H1 (cell line): ENCODE measurements around the gene BAAT. TPM values are rescaled to one million over a fixed set of nuclear protein-coding genes. Genes with fewer than 3 reads are reported as not detected.

Experiments used
- CTCF ChIA-PET: fragments of 300-600 bp; sonication (Branson Sonifier 250); formaldehyde crosslinking; loops from one replicate; lab custom pipeline; 2021; ENCODE audit not compliant: partially characterized antibody; lab: Charles Lee
- POLR2A ChIA-PET: fragments of 300-600 bp; sonication (Branson Sonifier 250); formaldehyde crosslinking; loops from one replicate; lab custom pipeline; 2021; ENCODE audit warnings: inconsistent platforms; ENCODE audit not compliant: partially characterized antibody; lab: Charles Lee
- DNase-seq, 2 experiments: peaks; one replicate each; pipeline versions ENCODE4 v3.0.0 to v3.0.0-alpha.2; 2010 to 2022; ENCODE audit warnings: low spot score in 2 of 2, low read depth in 1 of 2, mixed read lengths in 1 of 2
- FAIRE-seq: peaks from 2 replicates; lab custom pipeline; 2011; peaks lifted over from hg19 to GRCh38; lab: Jason Lieb, UNC
- H2AFZ ChIP-seq: 2 replicates; pipeline ENCODE4 v1.8.1; 2012; ENCODE audit warnings: low read length, inconsistent platforms
- H2AK5ac ChIP-seq: 2 replicates; pipeline ENCODE4 v1.6.1; 2013; ENCODE audit warnings: low read depth, low read length
- H2BK120ac ChIP-seq: replicated peaks from 2 replicates; pipeline ENCODE3; 2013; ENCODE audit warnings: low read depth, low read length, inconsistent platforms
- H2BK12ac ChIP-seq: 2 replicates; pipeline ENCODE4 v1.6.1; 2013; ENCODE audit warnings: low read depth, low read length
- H2BK15ac ChIP-seq: 2 replicates; pipeline ENCODE4 v1.6.1; 2013; ENCODE audit warnings: low read length
- H2BK20ac ChIP-seq: 2 replicates; pipeline ENCODE4 v1.6.1; 2013; ENCODE audit warnings: low read length
- H2BK5ac ChIP-seq: 2 replicates; pipeline ENCODE4 v1.6.1; 2013; ENCODE audit warnings: low read depth, low read length
- H3K14ac ChIP-seq: 2 replicates; pipeline ENCODE4 v1.6.1; 2013; ENCODE audit warnings: inconsistent platforms; ENCODE audit not compliant: insufficient read length
- H3K18ac ChIP-seq: 2 replicates; pipeline ENCODE4 v1.6.1; 2013; ENCODE audit warnings: low read length; ENCODE audit errors: extremely low read depth
- H3K23ac ChIP-seq: 2 replicates; pipeline ENCODE4 v1.6.1; 2013; ENCODE audit warnings: inconsistent platforms; ENCODE audit not compliant: insufficient read length
- H3K23me2 ChIP-seq: 2 replicates; pipeline ENCODE4 v1.6.1; 2013; ENCODE audit warnings: low read depth, low read length
- H3K27ac ChIP-seq: 2 replicates; pipeline ENCODE4 v1.6.1; 2011; ENCODE audit warnings: low read depth, low read length, inconsistent platforms
- H3K27me3 ChIP-seq, 4 experiments: replicated peaks in 1 of 4; 1 replicate in 1 of 4; 2 replicates in 3 of 4; pipeline versions ENCODE4 v1.6.1 to v1.8.1; 2011 to 2013; ENCODE audit warnings: low read length in 3 of 4, mild to moderate bottlenecking in 3 of 4, inconsistent platforms in 2 of 4, mixed read lengths in 2 of 4, moderate library complexity in 1 of 4; ENCODE audit not compliant: control insufficient read depth in 3 of 4, insufficient read depth in 3 of 4; ENCODE audit errors: extremely low read depth in 1 of 4
- H3K36me3 ChIP-seq, 4 experiments: 2 replicates each; pipeline versions ENCODE4 v1.6.1 to v1.8.1; 2011 to 2013; ENCODE audit warnings: mild to moderate bottlenecking in 4 of 4, low read length in 3 of 4, moderate library complexity in 2 of 4, control low read depth in 1 of 4, inconsistent platforms in 1 of 4; ENCODE audit not compliant: insufficient read depth in 4 of 4, control insufficient read depth in 2 of 4
- H3K4ac ChIP-seq: replicated peaks from 2 replicates; pipeline ENCODE3; 2013; ENCODE audit warnings: low read length, low read depth, mixed read lengths, inconsistent platforms; ENCODE audit not compliant: insufficient read length
- H3K4me1 ChIP-seq, 4 experiments: replicated peaks in 1 of 4; 1 replicate in 1 of 4; 2 replicates in 3 of 4; pipeline versions ENCODE4 v1.6.1 to v1.8.1; 2011 to 2013; ENCODE audit warnings: low read length in 3 of 4, inconsistent platforms in 2 of 4, mixed read lengths in 1 of 4; ENCODE audit not compliant: insufficient read depth in 4 of 4, control insufficient read depth in 3 of 4
- H3K4me2 ChIP-seq, 2 experiments: 2 replicates each; pipeline versions ENCODE4 v1.6.1 to v1.8.1; 2011 to 2013; ENCODE audit warnings: low read depth in 2 of 2, low read length in 2 of 2, control low read depth in 1 of 2, inconsistent platforms in 1 of 2, mild to moderate bottlenecking in 1 of 2; ENCODE audit not compliant: insufficient read depth in 1 of 2
- H3K4me3 ChIP-seq, 4 experiments: fragments of 200-600, 300-600 bp in 1 of 4; sonication (generic), shearing (Covaris generic), sonication (Bioruptor Twin) in 1 of 4; 2 replicates each; pipeline versions ENCODE4 v1.5.1 to v1.8.1; 2011 to 2016; ENCODE audit warnings: low read length in 4 of 4, low read depth in 3 of 4, control low read depth in 2 of 4, inconsistent platforms in 2 of 4, mild to moderate bottlenecking in 2 of 4, mixed read lengths in 1 of 4, moderate library complexity in 1 of 4; ENCODE audit not compliant: insufficient read depth in 2 of 4; ENCODE audit errors: extremely low read depth in 1 of 4
- H3K56ac ChIP-seq: replicated peaks from 2 replicates; pipeline ENCODE3; 2013; ENCODE audit warnings: low read depth, mild to moderate bottlenecking, mixed read lengths, low read length, inconsistent platforms; ENCODE audit not compliant: insufficient read length
- H3K79me1 ChIP-seq: 2 replicates; pipeline ENCODE4 v1.6.1; 2013; ENCODE audit warnings: low read depth, low read length, control low read depth
- H3K79me2 ChIP-seq, 2 experiments: 2 replicates each; pipeline versions ENCODE4 v1.6.1 to v1.8.1; 2012 to 2013; ENCODE audit warnings: low read length in 2 of 2, mild to moderate bottlenecking in 2 of 2, inconsistent platforms in 1 of 2; ENCODE audit not compliant: insufficient read depth in 2 of 2, control insufficient read depth in 1 of 2
- H3K9ac ChIP-seq, 4 experiments: replicated peaks in 1 of 4; 1 replicate in 1 of 4; 2 replicates in 3 of 4; pipeline versions ENCODE4 v1.6.1 to v1.8.1; 2011 to 2013; ENCODE audit warnings: low read depth in 3 of 4, low read length in 3 of 4, control low read depth in 2 of 4, mild to moderate bottlenecking in 2 of 4, moderate library complexity in 2 of 4, inconsistent platforms in 1 of 4; ENCODE audit errors: extremely low read depth in 1 of 4
- H3K9me3 ChIP-seq, 2 experiments: 2 replicates each; pipeline versions ENCODE4 v1.6.1 to v1.8.1; 2012 to 2013; ENCODE audit warnings: mild to moderate bottlenecking in 2 of 2, moderate library complexity in 2 of 2, control low read depth in 1 of 2, inconsistent platforms in 1 of 2, low read depth in 1 of 2, low read length in 1 of 2, mixed read lengths in 1 of 2; ENCODE audit not compliant: insufficient read depth in 2 of 2
- H4K20me1 ChIP-seq, 2 experiments: replicated peaks in 1 of 2; 2 replicates each; pipeline versions ENCODE3 to v1.8.1; 2011 to 2013; ENCODE audit warnings: inconsistent platforms in 2 of 2, low read length in 2 of 2, mild to moderate bottlenecking in 1 of 2; ENCODE audit not compliant: insufficient read depth in 2 of 2, control insufficient read depth in 1 of 2
- H4K5ac ChIP-seq: 2 replicates; pipeline ENCODE4 v1.6.1; 2013; ENCODE audit warnings: low read length, low read depth, mixed read lengths, inconsistent platforms; ENCODE audit not compliant: insufficient read length
- H4K8ac ChIP-seq: 2 replicates; pipeline ENCODE4 v1.8.0; 2013; ENCODE audit warnings: mild to moderate bottlenecking, moderate library complexity, low read length, inconsistent platforms; ENCODE audit not compliant: insufficient read depth; ENCODE audit errors: extremely low read depth
- H4K91ac ChIP-seq: replicated peaks from 2 replicates; pipeline ENCODE3; 2013; ENCODE audit warnings: low read length, mixed read lengths, inconsistent platforms; ENCODE audit not compliant: insufficient read length
- BACH1 ChIP-seq: IDR thresholded peaks from 2 replicates; pipeline ENCODE4 v1.6.1; 2012; ENCODE audit warnings: low read length, improper control_type of control experiment
- CEBPB ChIP-seq: IDR thresholded peaks from 2 replicates; pipeline ENCODE4 v1.6.1; 2012; ENCODE audit warnings: low read depth, low read length
- CHD1 ChIP-seq: IDR thresholded peaks from 2 replicates; pipeline ENCODE4 v1.6.1; 2012; ENCODE audit warnings: low read depth, low read length, improper control_type of control experiment
- CREB1 ChIP-seq: IDR thresholded peaks from 2 replicates; pipeline ENCODE4 v1.6.1; 2012; ENCODE audit warnings: inconsistent platforms
- EGR1 ChIP-seq: IDR thresholded peaks from 2 replicates; pipeline ENCODE4 v1.6.1; 2011; ENCODE audit warnings: low read depth, low read length, borderline replicate concordance
- RAD21 ChIP-seq, 2 experiments: IDR thresholded peaks in 1 of 2; conservative IDR thresholded peaks in 1 of 2; 2 replicates each; pipeline ENCODE4 v1.6.1; 2011; ENCODE audit warnings: low read depth in 2 of 2, low read length in 2 of 2, improper control_type of control experiment in 1 of 2, inconsistent platforms in 1 of 2, mild to moderate bottlenecking in 1 of 2, moderate library complexity in 1 of 2
- RFX5 ChIP-seq: IDR thresholded peaks from 2 replicates; pipeline ENCODE4 v1.6.1; 2011; ENCODE audit warnings: low read depth, low read length, improper control_type of control experiment, borderline replicate concordance
- RXRA ChIP-seq: IDR thresholded peaks from 2 replicates; pipeline ENCODE4 v1.6.1; 2011; ENCODE audit warnings: low read depth, mild to moderate bottlenecking, low read length, moderate library complexity; ENCODE audit not compliant: insufficient read depth
- SAP30 ChIP-seq: fragments of 300-600 bp; sonication (generic); IDR thresholded peaks from 2 replicates; pipeline ENCODE4 v1.7.1; 2012; ENCODE audit warnings: low read length, moderate library complexity, mild to moderate bottlenecking, inconsistent platforms; ENCODE audit not compliant: insufficient read depth, insufficient replicate concordance
- SIRT6 ChIP-seq: IDR thresholded peaks from one replicate; pipeline ENCODE4 v1.7.1; 2012; ENCODE audit warnings: low read length, inconsistent platforms
- TBP ChIP-seq: IDR thresholded peaks from 2 replicates; pipeline ENCODE4 v1.6.1; 2011; ENCODE audit warnings: low read depth, low read length, improper control_type of control experiment
- WGBS, 2 experiments: shearing (Covaris generic) in 1 of 2; methylation state at CpG; one replicate each; pipeline versions ENCODE4 v1.1.6 to v1.1.7; 2013 to 2015; ENCODE audit warnings: low lambda C conversion rate in 2 of 2, mixed read lengths in 2 of 2, inconsistent platforms in 1 of 2, low coverage in 1 of 2, missing lambda C conversion rate in 1 of 2; ENCODE audit not compliant: insufficient replicate concordance in 2 of 2, insufficient coverage in 1 of 2, insufficient read length in 1 of 2; ENCODE audit errors: extremely low coverage in 1 of 2, missing lambda C conversion rate in 1 of 2; 5-methylcytosine and 5-hydroxymethylcytosine counted together
- polyA plus RNA-seq, 7 experiments: library from polyadenylated mRNA; depleted of rRNA in 3 of 7; stranded (reverse) in 5 of 7; unstranded in 2 of 7; fragments of >200 nt in 5 of 7; fragments of 200-250 nt in 2 of 7; gene quantifications; 1 replicate in 5 of 7; 2 replicates in 1 of 7; 4 replicates in 1 of 7; pipeline versions ENCODE4 v1.2.1 to v1.2.3, GENCODE V29; 2011 to 2013; ENCODE audit warnings: missing spikeins in 2 of 7, mixed read lengths in 2 of 7
- total RNA-seq: library from RNA; stranded (reverse); fragmentation: NEBNext Ultra II Directional; extraction: Animal tissue kit (Norgen Biotek cat#: 25700); gene quantifications from 2 replicates; pipeline ENCODE4 v1.2.1, GENCODE V29; 2021
- TF ChIP-seq, protein P1 (sequence below): IDR thresholded peaks from 2 replicates; pipeline ENCODE4 v1.6.1; 2012; ENCODE audit warnings: inconsistent platforms
- TF ChIP-seq, protein P2 (sequence below): IDR thresholded peaks from 2 replicates; pipeline ENCODE4 v1.6.1; 2012; ENCODE audit warnings: low read length, inconsistent platforms

BAAT gene
- total and polyA plus RNA-seq, 2 of the 8 experiments (the other 6 are each of a cell fraction or from before 2014, with no cell fraction given): 0.09 to 0.17 TPM

DNA sequence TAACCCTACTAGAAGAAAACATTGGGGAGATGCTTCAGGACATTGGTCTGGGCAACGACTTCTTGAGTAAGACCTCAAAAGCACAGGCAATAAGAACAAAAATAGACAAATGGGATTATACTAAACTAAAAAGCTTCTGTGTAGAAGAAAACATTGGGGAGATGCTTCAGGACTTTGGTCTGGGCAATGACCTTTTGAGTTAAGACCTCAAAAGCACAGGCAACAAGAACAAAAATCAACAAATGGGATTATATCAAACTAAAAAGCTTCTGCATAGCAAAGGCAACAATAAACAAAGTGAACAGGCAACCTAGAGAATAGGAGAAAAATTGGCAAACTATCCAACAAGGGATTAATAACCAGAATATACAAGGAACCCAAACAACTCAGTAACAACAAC is 9.9 kb upstream of the BAAT start:
- H2BK20ac ChIP-seq: no peak overlapping the region
- 90% methylated on average over 1 of the region's 1 CpG; no CpG with 5 or more reads in 1 of the 2 experiments for WGBS, 2 experiments
- no peak overlapping the region for H3K14ac ChIP-seq
- no peak overlapping the region for H4K5ac ChIP-seq
- no peak overlapping the region for H4K8ac ChIP-seq
- no peak overlapping the region for H3K4me2 ChIP-seq
- H2AK5ac ChIP-seq: no peak overlapping the region
- peaks cover 0 to 30% (median 16%) of the 10 kb centered on the region in 4 experiments; a peak in 6 of 8 replicates for H3K36me3 ChIP-seq
- no peak overlapping the region for H3K56ac ChIP-seq
- H3K18ac ChIP-seq: no peak overlapping the region
- POLR2A ChIA-PET: no interaction called here
- H3K79me1 ChIP-seq: no peaks in the 10 kb centered on the region
- H2AFZ ChIP-seq: no peak overlapping the region
- no peak overlapping the region for H3K4ac ChIP-seq
- DNase-seq (no peak), FAIRE-seq (no peak)
- no peak overlapping the region for H2BK120ac ChIP-seq
- H3K9me3 ChIP-seq: no peaks in the 10 kb centered on the region; a peak in 1 of 4 replicates
- no peaks in the 10 kb centered on the region for H3K27me3 ChIP-seq
- no peaks in the 10 kb centered on the region; the same call in 1 of the 2 replicates for H3K23me2 ChIP-seq
- H3K4me3 ChIP-seq: no peak overlapping the region
- no peak overlapping the region for H2BK5ac ChIP-seq
- no peak overlapping the region for H4K91ac ChIP-seq
- no peak overlapping the region for H3K23ac ChIP-seq
- H3K79me2 ChIP-seq: peaks cover 25 to 83% of the 10 kb centered on the region in 2 experiments
- peaks cover 0 to 3% (median 3%) of the 10 kb centered on the region in 4 experiments; a peak in 3 of 7 replicates for H3K4me1 ChIP-seq
- no peak overlapping the region for H3K9ac ChIP-seq
- peaks cover 0 to 1% of the 10 kb centered on the region in 2 experiments for H4K20me1 ChIP-seq
- no peak overlapping the region for H3K27ac ChIP-seq
- H2BK12ac ChIP-seq: no peak overlapping the region
- no peak overlapping the region for H2BK15ac ChIP-seq
- CTCF ChIA-PET: no interaction called here
- TF ChIP-seq RFX5 (no peak), RXRA (no peak), SIRT6 (no peak), CEBPB (no peak), BACH1 (no peak), CREB1 (no peak), EGR1 (no peak), RAD21 (IDR thresholded peaks at IDR 0.05 in 1 of 2, conservative IDR thresholded peaks at IDR 0.05 in 1 of 2; ENCODE audit: low read depth in 2 of 2, low read length in 2 of 2) (no peak), CHD1 (no peak), SAP30 (no peak), TBP (no peak)
- TF ChIP-seq, protein P1, sequence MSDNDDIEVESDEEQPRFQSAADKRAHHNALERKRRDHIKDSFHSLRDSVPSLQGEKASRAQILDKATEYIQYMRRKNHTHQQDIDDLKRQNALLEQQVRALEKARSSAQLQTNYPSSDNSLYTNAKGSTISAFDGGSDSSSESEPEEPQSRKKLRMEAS: no peak
- TF ChIP-seq, protein P2, sequence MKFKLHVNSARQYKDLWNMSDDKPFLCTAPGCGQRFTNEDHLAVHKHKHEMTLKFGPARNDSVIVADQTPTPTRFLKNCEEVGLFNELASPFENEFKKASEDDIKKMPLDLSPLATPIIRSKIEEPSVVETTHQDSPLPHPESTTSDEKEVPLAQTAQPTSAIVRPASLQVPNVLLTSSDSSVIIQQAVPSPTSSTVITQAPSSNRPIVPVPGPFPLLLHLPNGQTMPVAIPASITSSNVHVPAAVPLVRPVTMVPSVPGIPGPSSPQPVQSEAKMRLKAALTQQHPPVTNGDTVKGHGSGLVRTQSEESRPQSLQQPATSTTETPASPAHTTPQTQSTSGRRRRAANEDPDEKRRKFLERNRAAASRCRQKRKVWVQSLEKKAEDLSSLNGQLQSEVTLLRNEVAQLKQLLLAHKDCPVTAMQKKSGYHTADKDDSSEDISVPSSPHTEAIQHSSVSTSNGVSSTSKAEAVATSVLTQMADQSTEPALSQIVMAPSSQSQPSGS: no peak
